Bronchial epithelial cell (primary cell): Measurements from ENCODE around the gene BBIP1. TPM values are rescaled to one million over a fixed set of nuclear protein-coding genes. Genes with fewer than 3 reads are reported as not detected.
A peak's percentile ranks its signal among the peaks of the same experiment; 100 is the strongest.

Source experiments
- DNase-seq: peaks from one replicate; pipeline ENCODE4 v3.0.0-alpha.2; 2010; ENCODE audit warnings: low read depth
- FAIRE-seq: peaks from 2 replicates; lab custom pipeline; 2011; peaks lifted over from hg19 to GRCh38; lab: Jason Lieb, UNC
- H3K27me3 ChIP-seq: 2 replicates; pipeline ENCODE4 v1.5.1; 2011; ENCODE audit warnings: low read length; ENCODE audit not compliant: control insufficient read depth, insufficient read depth
- H3K36me3 ChIP-seq: 2 replicates; pipeline ENCODE4 v1.5.1; 2011; ENCODE audit warnings: low read length; ENCODE audit not compliant: control insufficient read depth, insufficient read depth
- H3K4me3 ChIP-seq: 2 replicates; pipeline ENCODE4 v1.5.1; 2011; ENCODE audit warnings: mild to moderate bottlenecking, low read depth, low read length, control low read depth
- CTCF ChIP-seq: IDR thresholded peaks from 2 replicates; pipeline ENCODE4 v1.5.1; 2011; ENCODE audit warnings: mild to moderate bottlenecking, moderate library complexity, low read length, control low read depth, inconsistent platforms; ENCODE audit not compliant: insufficient read depth, severe bottlenecking
- total RNA-seq: library from RNA; depleted of rRNA; stranded (reverse); fragments of >200 nt; gene quantifications from 2 replicates; pipeline ENCODE4 v1.2.1, GENCODE V29; 2014

The BBIP1 gene
- total RNA-seq, 1 donor from 2014 or later, result 11.6 TPM

GRCh38 chr10:110932505-110933180 is 13.7 kb upstream of the BBIP1 start:
- no peak for TF ChIP-seq CTCF
- no peak overlapping the region for H3K4me3 ChIP-seq
- no peak for FAIRE-seq
- peak; percentile 70 for DNase-seq
- H3K27me3 ChIP-seq, result no peaks in the 10 kb centered on the region
- no peaks in the 10 kb centered on the region for H3K36me3 ChIP-seq

- TF ChIP-seq CTCF, result no peak
- DNase-seq (no peak), FAIRE-seq (no peak)
- Histone ChIP-seq H3K36me3 (no peaks in the 10 kb centered on the region), H3K4me3 (no peak overlapping the region), H3K27me3 (no peaks in the 10 kb centered on the region)
Observed at GRCh38 chr10:110931769-110932381, 12.9 kb upstream of the BBIP1 start.

- no peak for DNase-seq
- Histone ChIP-seq H3K27me3 (no peaks in the 10 kb centered on the region), H3K36me3 (no peaks in the 10 kb centered on the region), H3K4me3 (no peak overlapping the region)
- FAIRE-seq, result no peak
- TF ChIP-seq CTCF, result no peak
Observed at GRCh38 chr10:110927461-110927860, 8.5 kb upstream of the BBIP1 start.

- Histone ChIP-seq H3K36me3 (no peaks in the 10 kb centered on the region), H3K27me3 (no peaks in the 10 kb centered on the region), H3K4me3 (no peak overlapping the region)
- TF ChIP-seq CTCF, result no peak
- DNase-seq, result no peak
- FAIRE-seq, result no peak
Observed at GRCh38 chr10:110923856-110924493, 5.0 kb upstream of the BBIP1 start.

GRCh38 chr10:110919971-110920881 is 1.2 kb upstream of the BBIP1 start:
- no peak for TF ChIP-seq CTCF

More at GRCh38 chr10:110919971-110920881, 1.2 kb upstream of the BBIP1 start:
- FAIRE-seq (no peak), DNase-seq (no peak)
- H3K36me3 ChIP-seq, result no peaks in the 10 kb centered on the region
- H3K27me3 ChIP-seq, result no peaks in the 10 kb centered on the region
- peak overlapping the region; percentile 63 for H3K4me3 ChIP-seq
